ENCODE data around the gene ZNF407.

The ZNF407 gene

GRCh38 chr18:74832381-74832780 is 234.7 kb downstream of the ZNF407 start:
- no peak for DNase-seq (ENCODE audit: low spot score)

- DNase-seq (ENCODE audit: low spot score), result no peak
These were observed 235.3 kb downstream of the ZNF407 start for GRCh38 chr18:74832999-74833398.

- DNase-seq (ENCODE audit: low spot score), result peak; percentile 15
These were observed 237.0 kb downstream of the ZNF407 start for GRCh38 chr18:74834424-74835309.

GRCh38 chr18:74836296-74837139 is 238.8 kb downstream of the ZNF407 start:
- peak; percentile 27 for DNase-seq (ENCODE audit: low spot score)

GRCh38 chr18:74840492-74841167 is 243.0 kb downstream of the ZNF407 start:
- no peak for DNase-seq (ENCODE audit: low spot score)

- DNase-seq (ENCODE audit: low spot score), result no peak
These were observed 243.6 kb downstream of the ZNF407 start for GRCh38 chr18:74841248-74841647.

GRCh38 chr18:74849301-74849700 is 251.6 kb downstream of the ZNF407 start:
- no peak for DNase-seq (ENCODE audit: low spot score)

GRCh38 chr18:74856434-74856833 is 258.8 kb downstream of the ZNF407 start:
- DNase-seq (ENCODE audit: low spot score), result no peak

GRCh38 chr18:74856928-74857327 is 259.3 kb downstream of the ZNF407 start:
- DNase-seq (ENCODE audit: low spot score), result no peak

GRCh38 chr18:74857901-74858300 is 260.2 kb downstream of the ZNF407 start:
- no peak for DNase-seq (ENCODE audit: low spot score)

GRCh38 chr18:74861154-74861553 is 263.5 kb downstream of the ZNF407 start:
- no peak for DNase-seq (ENCODE audit: low spot score)

GRCh38 chr18:74862094-74862493 is 264.4 kb downstream of the ZNF407 start:
- DNase-seq (ENCODE audit: low spot score), result no peak

GRCh38 chr18:74866577-74866976 is 268.9 kb downstream of the ZNF407 start:
- DNase-seq (ENCODE audit: low spot score), result no peak

GRCh38 chr18:74868461-74868860 is 270.8 kb downstream of the ZNF407 start:
- DNase-seq (ENCODE audit: low spot score), result no peak

GRCh38 chr18:74869904-74870863 is 272.5 kb downstream of the ZNF407 start:
- no peak for DNase-seq (ENCODE audit: low spot score)

GRCh38 chr18:74870950-74871349 is 273.3 kb downstream of the ZNF407 start:
- DNase-seq (ENCODE audit: low spot score), result no peak

GRCh38 chr18:74873629-74874028 is 276.0 kb downstream of the ZNF407 start:
- DNase-seq (ENCODE audit: low spot score), result no peak

GRCh38 chr18:74874351-74874750 is 276.7 kb downstream of the ZNF407 start:
- no peak for DNase-seq (ENCODE audit: low spot score)

- DNase-seq (ENCODE audit: low spot score), result no peak
These were observed 279.1 kb downstream of the ZNF407 start for GRCh38 chr18:74876630-74877243.

GRCh38 chr18:74878267-74878666 is 280.6 kb downstream of the ZNF407 start:
- DNase-seq (ENCODE audit: low spot score), result no peak

Data from iPS-NIHi11 (cell line).